Non-pigmented ciliary epithelial cell (primary cell): ENCODE measurements around the gene TNP1.

Source experiments
- DNase-seq: peaks from one replicate; pipeline ENCODE4 v3.0.0-alpha.2; 2010; ENCODE audit warnings: low read depth

TNP1 gene

GRCh38 chr2:216839688-216840087 is 20.2 kb downstream of the TNP1 start:
- no peak for DNase-seq

- no peak for DNase-seq
These were observed 21.7 kb downstream of the TNP1 start for GRCh38 chr2:216838151-216838550.

- DNase-seq, result no peak
These were observed 22.1 kb downstream of the TNP1 start for GRCh38 chr2:216837740-216838139.

GRCh38 chr2:216833061-216833460 is 26.8 kb downstream of the TNP1 start:
- DNase-seq, result no peak

- no peak for DNase-seq
These were observed 29.5 kb downstream of the TNP1 start for GRCh38 chr2:216830346-216830745.

GRCh38 chr2:216829533-216829932 is 30.3 kb downstream of the TNP1 start:
- peak; percentile 2 for DNase-seq

- DNase-seq, result no peak
These were observed 32.7 kb downstream of the TNP1 start for GRCh38 chr2:216827073-216827720.

- no peak for DNase-seq
These were observed 37.4 kb downstream of the TNP1 start for GRCh38 chr2:216822470-216822869.

- no peak for DNase-seq
These were observed 39.2 kb downstream of the TNP1 start for GRCh38 chr2:216820709-216821108.

GRCh38 chr2:216819766-216820165 is 40.1 kb downstream of the TNP1 start:
- DNase-seq, result no peak

- no peak for DNase-seq
These were observed 40.8 kb downstream of the TNP1 start for GRCh38 chr2:216819055-216819454.

- no peak for DNase-seq
These were observed 49.3 kb downstream of the TNP1 start for GRCh38 chr2:216810399-216811160.
